SK-N-SH (cell line): ENCODE results near the gene C12orf43. TPM values are rescaled to one million over a fixed set of nuclear protein-coding genes. Genes with fewer than 3 reads are reported as not detected.

Experiments used
- CTCF ChIA-PET: fragments of 300-600, 350-600 bp; formaldehyde crosslinking; extraction: SDS; loops from one replicate; lab custom pipeline; 2021; lab: Yijun Ruan, JAX
- POLR2A ChIA-PET: fragments of 350-600 bp; sonication (Branson Sonifier 250); formaldehyde crosslinking; extraction: SDS; loops from one replicate; lab custom pipeline; 2020; ENCODE audit warnings: antibody characterized with exemption, inconsistent platforms; lab: Yijun Ruan, JAX
- DNase-seq: peaks from one replicate; pipeline ENCODE4 v3.0.0; 2012
- H2AFZ ChIP-seq: fragments of 200-600 bp; sonication (generic); 2 replicates; pipeline ENCODE4 v1.8.1; 2016; ENCODE audit warnings: antibody characterized with exemption, mild to moderate bottlenecking, low read depth
- H3F3A ChIP-seq: fragments of 200-600 bp; sonication (generic); replicated peaks from 2 replicates; pipeline ENCODE3; 2016; ENCODE audit warnings: antibody characterized with exemption, mild to moderate bottlenecking; ENCODE audit not compliant: insufficient read depth
- H3K27ac ChIP-seq, 2 experiments: fragments of 200-500 bp in 1 of 2; fragments of 200-600 bp in 1 of 2; sonication (Bioruptor generic) in 1 of 2; sonication (generic), shearing (Covaris generic) in 1 of 2; 2 replicates each; pipeline versions ENCODE4 v1.5.1 to v1.6.1; 2014 to 2016; ENCODE audit warnings: low read depth in 2 of 2, inconsistent platforms in 1 of 2, low read length in 1 of 2, mild to moderate bottlenecking in 1 of 2, mixed read lengths in 1 of 2
- H3K27me3 ChIP-seq: fragments of 200-600 bp; sonication (generic), shearing (Covaris generic); 2 replicates; pipeline ENCODE4 v1.6.1; 2016; ENCODE audit warnings: mixed run types; ENCODE audit not compliant: insufficient read depth
- H3K36me3 ChIP-seq, 2 experiments: fragments of 200-500 bp in 1 of 2; fragments of 200-600 bp in 1 of 2; sonication (Bioruptor generic) in 1 of 2; sonication (generic) in 1 of 2; replicated peaks in 1 of 2; 2 replicates each; pipeline versions ENCODE3 to v1.5.1; 2014 to 2016; ENCODE audit warnings: low read length in 1 of 2, mild to moderate bottlenecking in 1 of 2; ENCODE audit not compliant: insufficient read depth in 2 of 2, control insufficient read depth in 1 of 2
- H3K4me1 ChIP-seq, 2 experiments: fragments of 200-500 bp in 1 of 2; fragments of 200-600 bp in 1 of 2; sonication (Bioruptor generic) in 1 of 2; sonication (generic), shearing (Covaris generic) in 1 of 2; 2 replicates each; pipeline versions ENCODE4 v1.5.1 to v1.6.1; 2014 to 2016; ENCODE audit warnings: low read depth in 1 of 2, low read length in 1 of 2, mixed run types in 1 of 2; ENCODE audit not compliant: insufficient read depth in 2 of 2, control insufficient read depth in 1 of 2
- H3K4me2 ChIP-seq: fragments of 200-600 bp; sonication (generic), shearing (Covaris generic); 2 replicates; pipeline ENCODE4 v1.6.1; 2017; ENCODE audit warnings: mixed run types
- H3K4me3 ChIP-seq, 2 experiments: fragments of 200-500 bp in 1 of 2; fragments of 200-600 bp in 1 of 2; sonication (Bioruptor generic) in 1 of 2; sonication (generic), shearing (Covaris generic) in 1 of 2; 2 replicates each; pipeline versions ENCODE4 v1.5.1 to v1.8.1; 2014 to 2016; ENCODE audit warnings: low read depth in 2 of 2, inconsistent platforms in 1 of 2, low read length in 1 of 2, mild to moderate bottlenecking in 1 of 2, mixed read lengths in 1 of 2, moderate library complexity in 1 of 2
- H3K79me2 ChIP-seq: fragments of 200-600 bp; sonication (generic); 2 replicates; pipeline ENCODE4 v1.8.1; 2017; ENCODE audit warnings: mild to moderate bottlenecking; ENCODE audit not compliant: insufficient read depth
- H3K9ac ChIP-seq: fragments of 200-600 bp; sonication (generic); 2 replicates; pipeline ENCODE4 v1.6.1; 2017; ENCODE audit warnings: mixed run types
- H3K9me2 ChIP-seq: fragments of 200-600 bp; sonication (generic); 2 replicates; pipeline ENCODE4 v1.6.1; 2017; ENCODE audit warnings: mixed run types
- H3K9me3 ChIP-seq: fragments of 200-600 bp; sonication (generic); 2 replicates; pipeline ENCODE4 v1.6.1; 2017; ENCODE audit warnings: mixed run types, mild to moderate bottlenecking, moderate library complexity
- H4K20me1 ChIP-seq: fragments of 200-600 bp; sonication (generic); 2 replicates; pipeline ENCODE4 v1.6.1; 2017; ENCODE audit warnings: mild to moderate bottlenecking, mixed run types; ENCODE audit not compliant: insufficient read depth
- CHD2 ChIP-seq: fragments of 150-350 bp; IDR thresholded peaks from 2 replicates; pipeline ENCODE4 v1.6.1; 2018; ENCODE audit warnings: low read length; ENCODE audit not compliant: partially characterized antibody
- CTCF ChIP-seq: fragments of 200-600 bp; sonication (generic); IDR thresholded peaks from 2 replicates; pipeline ENCODE4 v1.6.1; 2017; ENCODE audit warnings: antibody characterized with exemption, mild to moderate bottlenecking, moderate library complexity
- EZH2phosphoT487 ChIP-seq: fragments of 200-600 bp; sonication (generic); IDR thresholded peaks from 2 replicates; pipeline ENCODE4 v1.6.1; 2017; ENCODE audit warnings: low read depth, mixed run types, mild to moderate bottlenecking, antibody characterized with exemption, moderate library complexity, borderline replicate concordance
- FOXJ3 ChIP-seq: sonication (generic); formaldehyde crosslinking; IDR thresholded peaks from 2 replicates; pipeline ENCODE4 v1.5.1; 2020; ENCODE audit warnings: mild to moderate bottlenecking, missing genetic modification reagents
- GATA2 ChIP-seq: sonication (generic); formaldehyde crosslinking; IDR thresholded peaks from 2 replicates; pipeline ENCODE4 v1.5.0; 2020; ENCODE audit warnings: mild to moderate bottlenecking, missing genetic modification reagents
- IRF3 ChIP-seq: fragments of 150-350 bp; IDR thresholded peaks from 2 replicates; pipeline ENCODE4 v1.6.1; 2016; ENCODE audit warnings: mild to moderate bottlenecking, low read depth, low read length
- JUND ChIP-seq: IDR thresholded peaks from 2 replicates; pipeline ENCODE4 v1.4.0; 2012
- MEF2A ChIP-seq: IDR thresholded peaks from 2 replicates; pipeline ENCODE4 v1.4.0; 2012; ENCODE audit warnings: low read depth, borderline replicate concordance
- MXI1 ChIP-seq: IDR thresholded peaks from 2 replicates; pipeline ENCODE4 v1.6.1; 2012; ENCODE audit warnings: mild to moderate bottlenecking, low read depth, low read length, improper control_type of control experiment
- NRF1 ChIP-seq: IDR thresholded peaks from 2 replicates; pipeline ENCODE4 v1.6.1; 2012; ENCODE audit warnings: low read depth, mild to moderate bottlenecking, low read length
- POLR2AphosphoS5 ChIP-seq: IDR thresholded peaks from 2 replicates; pipeline ENCODE4 v1.6.1; 2012; ENCODE audit warnings: low read depth, low read length
- RAD21 ChIP-seq: IDR thresholded peaks from 2 replicates; pipeline ENCODE4 v1.6.1; 2012; ENCODE audit warnings: mild to moderate bottlenecking, low read length
- RCOR1 ChIP-seq: fragments of 150-350 bp; IDR thresholded peaks from 2 replicates; pipeline ENCODE4 v1.6.1; 2017; ENCODE audit warnings: antibody characterized with exemption, low read length
- RFX5 ChIP-seq: IDR thresholded peaks from 2 replicates; pipeline ENCODE4 v1.6.1; 2012; ENCODE audit warnings: mild to moderate bottlenecking, improper control_type of control experiment, low read length
- RXRA ChIP-seq: IDR thresholded peaks from 2 replicates; pipeline ENCODE4 v1.4.0; 2012; ENCODE audit warnings: low read depth, mild to moderate bottlenecking, borderline replicate concordance
- SIN3A ChIP-seq: IDR thresholded peaks from 2 replicates; pipeline ENCODE4 v1.6.1; 2012; ENCODE audit warnings: low read depth, mild to moderate bottlenecking, low read length, moderate library complexity, borderline replicate concordance
- SMC3 ChIP-seq: IDR thresholded peaks from 2 replicates; pipeline ENCODE4 v1.6.1; 2012; ENCODE audit warnings: low read depth, low read length, improper control_type of control experiment
- TAF1 ChIP-seq: IDR thresholded peaks from 2 replicates; pipeline ENCODE4 v1.6.1; 2012; ENCODE audit warnings: low read depth, mild to moderate bottlenecking, low read length, moderate library complexity, borderline replicate concordance
- USF1 ChIP-seq: IDR thresholded peaks from 2 replicates; pipeline ENCODE4 v1.4.0; 2012; ENCODE audit warnings: low read depth, borderline replicate concordance
- WGBS: methylation state at CpG from one replicate; pipeline ENCODE4 v1.1.6; 2017; ENCODE audit warnings: low lambda C conversion rate; 5-methylcytosine and 5-hydroxymethylcytosine counted together
- polyA plus RNA-seq, 3 experiments: library from polyadenylated mRNA; depleted of rRNA; stranded (reverse); fragments of >200 nt; gene quantifications; 2 replicates each; pipeline ENCODE4 v1.2.3, GENCODE V29; 2012

C12orf43 gene
- polyA plus RNA-seq, 1 of the 3 experiments (the other 2 are of a cell fraction), result 13.9 TPM

GRCh38 chr12:121001841-121002483 lies 14.3 kb downstream of the C12orf43 start:
- 88% methylated on average over 9 of the region's 16 CpGs for WGBS
- no peaks in the 10 kb centered on the region for H3K4me1 ChIP-seq
- peaks cover 3% of the 10 kb centered on the region for H3F3A ChIP-seq
- H2AFZ ChIP-seq, result no peak overlapping the region
- POLR2A ChIA-PET, result interaction anchor here (0.5 kb wide), 1 partner anchor 497 kb away, joined by 4 read pairs; no protein-coding TSS in a partner anchor
- TF ChIP-seq POLR2AphosphoS5, result no peak
- TF ChIP-seq SIN3A, result no peak
- TF ChIP-seq RFX5, result no peak
- TF ChIP-seq RAD21, result no peak
- TF ChIP-seq USF1, result no peak
- TF ChIP-seq RXRA, result no peak
- TF ChIP-seq TAF1, result no peak
- TF ChIP-seq, all 33 proteins: peak for 0
- H3K4me3 ChIP-seq, result no peak overlapping the region
- H3K79me2 ChIP-seq, result no peaks in the 10 kb centered on the region
- CTCF ChIA-PET, result interaction anchor here (0.9 kb wide), 2 partner anchors 30 to 105 kb away, joined by 3 read pairs; no protein-coding TSS in a partner anchor
- H3K9me2 ChIP-seq, result no peaks in the 10 kb centered on the region
- no peaks in the 10 kb centered on the region for H3K9me3 ChIP-seq
- no peak overlapping the region for H3K9ac ChIP-seq
- H3K4me2 ChIP-seq, result no peak overlapping the region
- no peaks in the 10 kb centered on the region for H4K20me1 ChIP-seq
- no peak overlapping the region for H3K27ac ChIP-seq
- peaks cover 10 to 17% of the 10 kb centered on the region in 2 experiments for H3K36me3 ChIP-seq
- no peaks in the 10 kb centered on the region for H3K27me3 ChIP-seq
- no peak for DNase-seq

GRCh38 chr12:121001060-121001459 lies 15.2 kb downstream of the C12orf43 start:
- CTCF ChIA-PET, result interaction anchor here (0.9 kb wide), 1 partner anchor 29 kb away, joined by 3 read pairs; no protein-coding TSS in a partner anchor

GRCh38 chr12:121000530-121000929 lies 15.8 kb downstream of the C12orf43 start:
- H3F3A ChIP-seq, result no peaks in the 10 kb centered on the region
- DNase-seq, result no peak
- H3K4me2 ChIP-seq, result no peak overlapping the region
- WGBS, result 98% methylated on average over 8 of the region's 11 CpGs
- ChIA-PET CTCF (no interaction called here), POLR2A (no interaction called here)
- no peaks in the 10 kb centered on the region for H3K4me1 ChIP-seq
- H3K27ac ChIP-seq, result no peak overlapping the region
- no peaks in the 10 kb centered on the region for H3K9me3 ChIP-seq
- H3K9ac ChIP-seq, result no peak overlapping the region
- no peaks in the 10 kb centered on the region for H3K27me3 ChIP-seq
- no peak overlapping the region for H3K4me3 ChIP-seq
- no peaks in the 10 kb centered on the region for H3K9me2 ChIP-seq
- H2AFZ ChIP-seq, result no peak overlapping the region
- H3K79me2 ChIP-seq, result no peaks in the 10 kb centered on the region
- H3K36me3 ChIP-seq, result peaks cover 10 to 17% of the 10 kb centered on the region in 2 experiments
- H4K20me1 ChIP-seq, result no peaks in the 10 kb centered on the region
- no peak for TF ChIP-seq MXI1
- TF ChIP-seq JUND, result no peak
- TF ChIP-seq RCOR1, result no peak
- no peak for TF ChIP-seq SIN3A
- no peak for TF ChIP-seq RXRA
- no peak for TF ChIP-seq CTCF
- no peak for TF ChIP-seq RAD21
- TF ChIP-seq NRF1, result no peak
- no peak for TF ChIP-seq SMC3
- no peak for TF ChIP-seq TAF1
- no peak for TF ChIP-seq FOXJ3 (CRISPR knock-in tag)
- no peak for TF ChIP-seq CHD2
- no peak for TF ChIP-seq IRF3
- no peak for TF ChIP-seq MEF2A
- TF ChIP-seq EZH2phosphoT487, result no peak

More at GRCh38 chr12:121001060-121001459, 15.2 kb downstream of the C12orf43 start:
- Histone ChIP-seq H3K9me3 (no peaks in the 10 kb centered on the region), H3F3A (no peaks in the 10 kb centered on the region), H3K9me2 (no peaks in the 10 kb centered on the region), H3K36me3 (peaks cover 10 to 17% of the 10 kb centered on the region in 2 experiments), H4K20me1 (no peaks in the 10 kb centered on the region), H3K4me1 (no peaks in the 10 kb centered on the region), H3K27me3 (no peaks in the 10 kb centered on the region), H3K4me2 (no peak overlapping the region), H3K79me2 (no peaks in the 10 kb centered on the region), H3K4me3 (no peak overlapping the region), H3K27ac (no peak overlapping the region), H3K9ac (no peak overlapping the region), H2AFZ (no peak overlapping the region)
- WGBS, result 87% methylated on average over 7 of the region's 11 CpGs
- no peak for DNase-seq
- POLR2A ChIA-PET, result no interaction called here
- TF ChIP-seq SIN3A (no peak), GATA2 (CRISPR knock-in tag) (no peak), JUND (no peak)
